HG03432 (cell line): ENCODE measurements around the gene CCDC157.

ENCODE experiments used
- ATAC-seq: cut with Tn5 transposase; IDR thresholded peaks from one replicate; pipeline ENCODE4 v1.9.1; 2021; ENCODE audit warnings: mild to moderate bottlenecking, moderate library complexity; ENCODE audit not compliant: unreplicated experiment

CCDC157 gene

GRCh38 chr22:30356449-30357235 lies at the start of gene CCDC157, which contains the start of gene SF3A1:
TSS of gene CCDC157 (plus strand) at chr22:30357007. CDS start at chr22:30366001, 8,994 bp downstream.
TSS of gene SF3A1 (minus strand) at chr22:30356894. CDS start at chr22:30356792, 102 bp downstream.
- peak; percentile 93 for ATAC-seq

DNA sequence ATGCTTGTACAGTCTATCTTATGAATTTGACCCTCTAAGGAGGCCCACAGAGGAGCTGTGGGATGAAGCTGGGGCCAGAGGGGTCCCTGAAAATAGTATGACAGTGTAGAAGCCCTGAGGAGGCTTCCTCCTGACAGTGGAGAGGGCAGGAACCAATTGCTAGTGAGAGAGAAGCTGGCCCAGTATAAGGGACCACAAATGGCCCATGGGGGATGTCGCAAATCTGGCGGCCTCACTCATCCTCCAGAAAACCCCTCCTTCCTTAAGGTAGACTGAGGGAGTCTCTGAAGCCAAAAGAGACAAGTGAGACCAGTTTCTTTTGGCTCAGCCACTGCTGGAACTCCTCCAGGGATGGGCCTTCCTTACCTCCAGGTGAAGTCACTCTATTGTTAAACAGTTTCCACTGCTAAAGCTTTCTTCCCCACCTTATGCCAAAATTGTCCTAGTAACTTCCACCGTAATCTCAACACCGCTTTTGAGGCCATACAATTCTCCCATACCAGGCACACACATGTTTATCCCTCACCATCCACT lies 49.7 kb upstream of the CCDC157 start:
- no peak for ATAC-seq

GRCh38 chr22:30308093-30308492 lies 48.7 kb upstream of the CCDC157 start:
- no peak for ATAC-seq

DNA sequence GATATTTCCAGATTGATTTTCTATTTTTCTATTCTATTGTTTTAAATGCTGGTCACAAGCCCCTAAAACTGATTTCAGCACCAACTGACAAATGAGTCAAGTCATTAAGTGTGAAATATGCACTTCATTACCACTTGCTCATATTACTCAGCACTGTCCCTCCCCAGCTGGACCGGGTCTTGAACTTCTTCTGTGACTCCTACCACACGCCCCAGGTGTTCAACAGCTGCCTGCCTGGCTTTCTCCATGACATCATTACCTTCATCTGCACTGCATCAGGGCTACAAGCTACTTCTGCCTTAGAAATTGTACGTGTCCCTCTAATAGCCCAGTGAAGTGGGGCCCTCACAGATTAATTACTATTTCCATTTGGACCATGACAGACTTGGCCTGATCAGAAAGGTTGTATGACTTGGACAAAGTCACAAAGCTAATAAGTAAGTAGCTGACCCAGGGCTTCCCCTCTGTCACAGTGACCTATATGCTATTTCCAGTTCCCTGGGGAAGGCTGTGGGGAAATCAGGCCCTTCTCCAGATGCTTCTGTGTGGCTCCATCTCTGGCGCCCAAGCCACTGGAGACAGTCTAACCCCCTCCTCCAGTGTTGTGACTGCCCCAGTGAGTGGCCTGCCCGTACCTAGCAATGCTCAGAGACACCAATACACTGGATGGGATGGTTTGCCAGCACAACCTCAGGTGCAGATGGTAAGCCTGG lies 48.1 kb upstream of the CCDC157 start:
- ATAC-seq = peak; percentile 51

DNA sequence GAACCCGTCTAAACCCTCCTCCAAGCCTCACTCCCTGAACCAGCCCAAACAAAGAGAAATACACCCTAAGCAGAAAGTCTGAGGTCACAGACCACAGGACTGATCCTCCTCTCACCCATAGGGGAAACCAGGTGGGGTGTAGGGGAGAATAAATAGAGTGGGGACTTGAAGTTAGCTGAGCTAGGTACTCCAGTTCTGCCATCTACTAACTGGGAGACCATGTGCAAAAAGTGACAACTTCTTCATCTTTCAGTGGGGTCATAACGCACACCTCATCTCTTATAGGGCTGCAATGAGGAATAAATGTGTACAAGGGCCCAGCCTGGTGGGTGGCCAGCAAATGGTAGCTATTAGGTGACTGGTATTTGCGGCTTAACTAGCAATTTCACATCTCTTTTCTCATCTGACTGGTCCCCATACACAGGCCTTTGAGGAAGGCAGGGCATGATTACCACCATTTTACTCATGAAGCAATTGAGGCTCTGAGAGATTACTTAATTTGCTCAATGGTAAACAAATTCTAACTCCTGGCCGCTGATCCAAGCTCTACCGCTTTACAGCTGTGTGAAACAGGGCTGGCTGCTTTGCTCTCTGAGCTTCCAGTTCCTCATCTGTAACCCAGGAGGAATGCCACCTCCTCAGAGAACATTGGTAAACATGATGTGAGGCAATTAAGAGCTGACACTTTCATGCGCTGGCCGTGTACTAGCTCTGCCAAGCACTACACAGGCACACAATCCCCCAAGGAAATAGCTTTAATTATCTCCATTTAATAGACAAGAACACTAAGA lies 46.7 kb upstream of the CCDC157 start:
- ATAC-seq = peak; percentile 26

GRCh38 chr22:30310881-30311771 lies 45.7 kb upstream of the CCDC157 start:
- ATAC-seq = no peak

GRCh38 chr22:30312053-30312452 lies 44.8 kb upstream of the CCDC157 start:
- ATAC-seq = no peak

GRCh38 chr22:30313527-30314363 lies 43.1 kb upstream of the CCDC157 start:
- ATAC-seq = no peak

DNA sequence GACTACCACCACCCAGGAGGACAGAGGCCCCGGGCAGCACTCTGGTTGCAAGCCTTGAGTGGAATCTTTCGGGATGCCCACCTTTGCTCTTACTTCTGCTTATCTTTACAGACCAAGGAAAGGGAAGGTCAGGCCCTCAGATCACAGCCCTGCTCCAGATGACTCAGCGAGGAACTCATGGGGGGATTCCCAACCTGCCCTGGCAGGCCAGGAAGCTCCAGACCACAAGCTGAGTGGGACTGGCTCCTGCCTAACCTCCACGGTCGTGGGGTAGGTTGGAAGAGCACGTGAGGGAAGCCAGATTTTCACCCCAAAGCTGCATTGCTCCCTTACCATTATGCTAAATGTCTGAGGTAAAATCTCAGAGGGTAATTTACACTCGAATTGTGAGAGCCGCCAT lies 41.9 kb upstream of the CCDC157 start:
- peak; percentile 46 for ATAC-seq

DNA sequence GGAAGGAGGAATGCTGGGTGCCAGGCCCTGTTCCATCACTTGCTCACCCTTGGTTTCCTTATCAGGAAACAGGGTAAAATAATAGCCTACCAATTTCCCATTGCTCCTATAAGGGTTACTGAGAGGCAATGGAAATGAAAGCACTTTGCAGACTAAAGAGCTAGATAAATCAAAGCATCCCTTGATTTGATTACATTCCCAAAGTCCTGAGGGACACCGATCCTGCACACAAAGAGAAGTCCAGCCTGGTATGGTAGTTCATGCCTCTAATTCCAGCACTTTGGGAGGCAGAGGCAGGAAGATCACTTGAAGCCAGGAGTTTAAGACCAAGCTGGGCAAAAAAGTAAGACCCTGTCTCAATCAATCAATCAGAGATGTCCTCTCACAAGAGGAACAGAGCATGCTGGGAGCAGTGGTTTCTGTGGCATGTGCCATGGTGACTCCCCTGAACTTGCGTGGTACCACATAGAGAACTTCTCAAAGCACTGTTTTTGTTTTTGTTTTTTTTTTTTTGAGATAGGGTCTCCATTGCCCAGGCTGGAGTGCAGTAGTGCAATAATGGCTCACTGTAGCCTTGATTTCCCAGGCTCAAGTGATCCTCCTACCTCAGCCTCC lies 40.7 kb upstream of the CCDC157 start:
- ATAC-seq = no peak

GRCh38 chr22:30317778-30318177 lies 39.0 kb upstream of the CCDC157 start:
- ATAC-seq = no peak

GRCh38 chr22:30318799-30319419 lies 37.9 kb upstream of the CCDC157 start:
- ATAC-seq = no peak

DNA sequence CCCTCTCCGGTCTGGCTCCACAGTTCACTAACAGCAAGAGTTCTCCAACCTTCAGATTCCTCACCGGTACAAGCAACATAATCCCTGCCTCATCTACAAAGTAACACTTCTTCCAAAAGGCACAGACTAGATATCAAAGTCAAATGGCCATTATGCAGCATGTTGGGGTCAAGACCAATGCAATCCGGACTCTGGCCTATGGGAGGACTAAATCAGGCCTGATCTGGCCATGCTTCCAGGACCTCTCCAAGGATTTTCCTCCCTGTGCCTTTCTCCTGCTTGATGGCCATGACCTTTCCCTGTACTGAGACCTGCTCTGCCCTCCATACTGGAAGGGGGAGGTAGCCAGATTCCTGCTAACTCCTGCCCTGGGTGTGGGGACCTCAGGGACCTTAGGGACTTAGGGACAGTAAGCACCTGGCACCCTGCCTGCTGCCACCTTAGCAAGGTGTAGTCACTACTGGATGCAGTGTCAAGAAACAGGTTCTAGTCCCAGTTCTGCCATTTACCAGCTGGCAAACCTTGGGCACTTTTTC lies 36.7 kb upstream of the CCDC157 start:
- ATAC-seq = no peak

DNA sequence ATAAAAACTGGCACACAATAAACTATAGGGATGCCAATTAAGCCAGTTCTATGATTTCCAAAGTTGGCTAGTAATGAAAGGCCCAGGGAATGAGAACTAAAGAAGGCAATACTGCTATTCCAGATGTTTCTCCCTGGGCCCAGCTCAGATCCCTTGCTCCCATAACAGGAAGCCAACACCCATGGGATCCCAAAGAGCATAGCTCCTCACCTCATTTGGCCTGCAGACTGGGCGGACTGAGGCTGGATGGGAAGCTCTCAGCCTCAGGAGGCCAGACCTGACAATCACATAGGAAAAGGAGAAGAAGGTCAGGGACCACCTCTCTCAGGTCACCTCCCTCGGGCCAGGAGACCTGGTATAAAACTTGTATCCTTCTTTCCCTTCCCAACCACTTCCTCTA lies 35.3 kb upstream of the CCDC157 start:
- ATAC-seq = no peak

- ATAC-seq = no peak
Measured at GRCh38 chr22:30323246-30323645, 33.6 kb upstream of the CCDC157 start.

- no peak for ATAC-seq
Measured at GRCh38 chr22:30324014-30324730, 32.6 kb upstream of the CCDC157 start.

DNA sequence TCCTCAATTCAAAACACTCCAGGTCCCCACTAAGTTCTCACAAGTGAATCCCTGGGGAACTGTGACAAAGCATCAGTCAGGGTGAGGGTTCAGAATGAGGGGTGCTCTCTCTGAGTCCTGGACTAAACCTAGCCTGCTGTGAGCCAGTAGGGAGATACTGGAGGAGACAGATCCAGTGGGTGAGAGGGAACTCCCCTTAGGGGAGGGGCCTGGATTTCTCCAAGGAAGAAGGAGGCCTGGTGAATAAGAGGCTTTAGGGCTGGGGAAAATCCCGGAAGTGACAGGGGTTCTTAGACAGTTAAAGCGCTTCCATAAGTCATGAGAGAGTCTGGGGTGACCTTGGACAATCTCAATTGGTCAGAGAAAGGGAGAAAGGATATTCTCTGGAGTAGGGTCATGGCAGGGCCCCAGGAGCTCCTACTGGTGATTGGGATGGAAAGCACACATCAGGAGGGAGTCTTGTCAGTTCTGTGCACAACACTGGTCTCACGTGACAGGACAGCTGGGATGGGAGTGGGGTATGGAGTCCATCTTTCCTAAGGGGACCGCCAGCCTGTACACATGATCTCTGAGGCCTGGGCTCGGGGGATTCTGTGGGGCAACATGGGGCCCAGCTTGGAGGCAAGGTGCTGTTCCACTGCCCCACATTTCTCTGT lies 31.6 kb upstream of the CCDC157 start:
- ATAC-seq = no peak
